GM12865 (cell line): Measurements from ENCODE around the gene ARNT2.

Source experiments
- DNase-seq: peaks from one replicate; pipeline ENCODE4 v3.0.0; 2010; ENCODE audit warnings: low read depth
- H3K4me3 ChIP-seq: 2 replicates; pipeline ENCODE4 v1.5.1; 2011; ENCODE audit warnings: mild to moderate bottlenecking, low read depth, low read length, control low read depth
- CTCF ChIP-seq: IDR thresholded peaks from 2 replicates; pipeline ENCODE4 v1.5.1; 2011; ENCODE audit warnings: low read length, control low read depth, low read depth, inconsistent platforms; ENCODE audit not compliant: insufficient read depth; ENCODE audit errors: missing control alignments

Gene ARNT2

GRCh38 chr15:80591938-80592825 is 188.0 kb downstream of the ARNT2 start:
- no peak overlapping the region for H3K4me3 ChIP-seq

GRCh38 chr15:80593486-80594030 is 189.4 kb downstream of the ARNT2 start:
- DNase-seq = no peak
- no peak for TF ChIP-seq CTCF
- no peak overlapping the region for H3K4me3 ChIP-seq

More at GRCh38 chr15:80591938-80592825, 188.0 kb downstream of the ARNT2 start:
- no peak for DNase-seq
- no peak for TF ChIP-seq CTCF

GRCh38 chr15:80594091-80594889 is 190.1 kb downstream of the ARNT2 start:
- DNase-seq = no peak

GRCh38 chr15:80595396-80595795 is 191.2 kb downstream of the ARNT2 start:
- no peak for TF ChIP-seq CTCF
- DNase-seq = peak; percentile 2

More at GRCh38 chr15:80594091-80594889, 190.1 kb downstream of the ARNT2 start:
- no peak overlapping the region for H3K4me3 ChIP-seq
- no peak for TF ChIP-seq CTCF

GRCh38 chr15:80596521-80596976 is 192.4 kb downstream of the ARNT2 start:
- H3K4me3 ChIP-seq = no peak overlapping the region
- no peak for DNase-seq
- TF ChIP-seq CTCF = no peak

More at GRCh38 chr15:80595396-80595795, 191.2 kb downstream of the ARNT2 start:
- H3K4me3 ChIP-seq = no peak overlapping the region

- no peak overlapping the region for H3K4me3 ChIP-seq
- no peak for DNase-seq
- no peak for TF ChIP-seq CTCF
These were observed 192.9 kb downstream of the ARNT2 start for GRCh38 chr15:80597076-80597475.
